Astrocyte of the hippocampus (primary cell): ENCODE results near the gene CFAP58.

Experiments
- DNase-seq: peaks from one replicate; pipeline ENCODE4 v3.0.0; 2011; ENCODE audit warnings: low read depth, low spot score

CFAP58 gene

GRCh38 chr10:104321725-104322415 lies 31.8 kb upstream of the CFAP58 start:
- DNase-seq, result no peak

DNA sequence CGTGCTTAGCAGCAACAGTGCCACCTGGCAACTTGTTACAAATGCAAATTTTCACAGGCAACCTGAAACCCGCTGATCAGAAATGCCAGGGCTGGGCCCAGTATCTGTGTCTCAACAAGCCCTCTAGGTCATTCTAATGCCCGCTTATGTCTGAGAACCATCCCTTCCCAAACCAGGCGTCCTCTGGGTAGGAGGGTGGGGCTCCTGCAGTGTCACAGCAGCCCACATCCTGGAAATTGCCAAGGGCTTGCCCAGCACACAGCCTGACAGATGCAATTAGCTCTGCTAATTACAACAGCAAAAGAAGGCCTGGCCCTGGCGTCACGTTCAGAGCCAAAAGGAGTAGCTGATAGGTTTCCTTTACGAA lies 31.2 kb upstream of the CFAP58 start:
- DNase-seq, result no peak

GRCh38 chr10:104323085-104323484 lies 30.5 kb upstream of the CFAP58 start:
- DNase-seq, result no peak

- no peak for DNase-seq
These were observed 29.9 kb upstream of the CFAP58 start for GRCh38 chr10:104323760-104324201.

- no peak for DNase-seq
These were observed 29.4 kb upstream of the CFAP58 start for GRCh38 chr10:104324221-104324686.

DNA sequence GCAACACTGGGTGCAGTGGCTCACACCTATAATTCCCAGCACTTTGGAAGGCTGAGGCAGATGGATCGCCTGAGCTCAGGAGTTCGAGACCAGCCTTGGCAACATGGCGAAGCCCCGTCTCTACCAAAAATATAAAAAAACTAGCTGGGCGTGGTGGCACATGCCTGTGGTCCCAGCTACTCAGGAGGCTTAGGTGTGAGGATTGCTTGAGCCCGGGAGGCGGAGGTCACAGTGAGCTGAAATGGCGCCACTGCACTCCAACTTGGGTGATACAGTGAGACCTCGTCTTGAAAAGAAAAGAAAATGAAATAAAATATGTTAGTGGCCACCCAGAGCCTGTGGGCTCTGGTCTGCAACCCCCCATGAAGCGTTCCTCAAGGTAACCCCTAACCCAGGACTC lies 28.7 kb upstream of the CFAP58 start:
- DNase-seq, result no peak

DNA sequence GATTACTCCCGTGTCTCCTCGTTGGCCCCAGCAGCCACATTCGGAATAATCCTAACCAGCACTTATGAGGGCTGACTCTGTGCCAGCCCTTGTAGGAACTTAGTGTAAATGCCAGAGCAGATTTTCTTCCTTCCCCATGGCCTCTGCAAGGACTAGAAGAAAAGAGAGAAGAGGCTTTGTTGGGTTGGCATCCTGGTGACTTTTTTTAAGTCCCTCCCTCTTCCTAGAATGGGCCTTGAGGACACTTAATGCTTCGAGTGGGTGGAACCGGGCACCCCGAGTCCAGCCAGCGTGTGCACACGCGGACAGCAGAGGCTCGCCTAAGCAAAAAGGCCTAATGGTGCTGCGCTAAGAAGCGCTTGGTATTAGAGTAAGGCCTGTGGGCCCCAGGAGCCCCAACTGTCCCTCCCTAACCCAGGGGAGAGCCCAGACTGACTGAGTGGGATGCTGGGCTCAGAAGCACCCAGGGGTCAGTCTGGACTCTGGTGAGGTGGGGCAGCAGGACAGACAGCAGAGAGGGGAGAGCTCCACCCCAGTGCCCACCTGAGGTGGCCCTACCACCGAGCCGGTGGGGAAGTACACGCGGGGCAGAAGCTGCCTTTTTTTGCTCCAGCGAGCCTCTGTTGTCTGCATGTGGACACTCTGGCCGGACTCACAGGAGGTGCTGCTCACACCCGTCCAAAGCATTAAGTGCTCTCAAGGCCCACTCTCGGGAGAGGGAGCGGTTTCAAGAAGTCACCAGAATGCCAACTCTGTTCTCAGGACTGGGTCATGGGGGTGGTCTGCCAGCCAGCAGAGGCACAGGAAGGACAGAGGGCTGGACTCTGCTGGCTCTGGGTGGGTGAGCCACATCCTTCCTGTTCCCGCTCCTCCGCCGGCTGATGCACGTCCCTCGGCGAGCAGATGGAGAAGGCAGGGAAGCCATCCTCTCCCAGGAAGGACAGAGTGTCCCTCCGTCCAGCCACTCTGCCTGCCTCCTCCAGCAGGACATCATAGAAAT lies 27.9 kb upstream of the CFAP58 start:
- no peak for DNase-seq

- DNase-seq, result no peak
These were observed 26.5 kb upstream of the CFAP58 start for GRCh38 chr10:104326991-104327610.

- peak; percentile 91 for DNase-seq
These were observed 25.6 kb upstream of the CFAP58 start for GRCh38 chr10:104327745-104328645.

DNA sequence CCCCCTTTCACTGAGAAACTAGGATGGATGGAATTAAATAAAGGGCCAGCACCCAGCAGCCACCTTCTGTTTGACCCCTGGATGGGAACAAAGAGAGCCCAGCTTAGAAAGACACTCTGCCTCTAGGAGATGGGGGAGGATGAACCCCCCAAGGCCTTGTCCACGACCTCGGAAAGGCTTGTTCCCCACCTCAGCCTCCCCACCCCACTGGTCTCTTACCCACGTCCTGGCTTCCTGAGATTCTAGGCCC lies 25.1 kb upstream of the CFAP58 start:
- no peak for DNase-seq

DNA sequence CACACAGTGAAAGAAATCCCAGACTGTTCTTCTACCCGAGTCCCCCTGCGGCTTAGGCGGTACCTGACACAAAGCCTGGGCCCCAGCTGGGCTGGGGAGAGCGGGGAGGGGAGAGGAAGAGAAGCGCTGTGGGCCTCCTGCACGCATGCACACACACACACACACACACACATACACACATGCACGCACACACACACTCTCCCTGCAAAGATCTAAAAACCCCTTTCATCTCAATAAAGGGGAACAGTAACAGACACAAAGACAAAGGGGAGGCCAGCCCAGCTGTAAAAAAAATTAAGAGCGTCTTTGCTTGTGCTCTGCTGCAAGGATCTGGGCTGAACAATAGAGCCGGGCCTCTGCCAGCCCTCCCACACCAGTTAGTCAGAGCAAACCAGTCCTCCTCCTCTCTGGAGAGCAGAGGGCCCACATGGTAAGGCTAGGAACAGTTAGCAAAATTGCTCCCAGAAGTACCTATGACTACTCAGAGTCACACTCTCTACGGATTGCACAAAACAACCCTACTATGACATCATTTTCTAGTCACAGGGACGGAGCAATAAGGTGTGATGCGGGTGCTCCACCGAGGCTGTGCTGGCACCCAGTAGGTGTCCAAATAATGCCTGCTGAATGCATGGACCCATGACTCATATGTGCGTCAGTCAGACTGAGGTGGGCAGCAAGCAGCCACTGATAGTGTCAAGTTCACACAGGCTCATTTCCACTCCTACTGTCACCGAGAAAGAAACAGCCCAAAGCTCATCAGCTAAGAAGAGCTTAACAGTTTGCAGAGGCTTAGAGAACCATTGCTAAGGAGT lies 24.5 kb upstream of the CFAP58 start:
- DNase-seq, result peak; percentile 85

DNA sequence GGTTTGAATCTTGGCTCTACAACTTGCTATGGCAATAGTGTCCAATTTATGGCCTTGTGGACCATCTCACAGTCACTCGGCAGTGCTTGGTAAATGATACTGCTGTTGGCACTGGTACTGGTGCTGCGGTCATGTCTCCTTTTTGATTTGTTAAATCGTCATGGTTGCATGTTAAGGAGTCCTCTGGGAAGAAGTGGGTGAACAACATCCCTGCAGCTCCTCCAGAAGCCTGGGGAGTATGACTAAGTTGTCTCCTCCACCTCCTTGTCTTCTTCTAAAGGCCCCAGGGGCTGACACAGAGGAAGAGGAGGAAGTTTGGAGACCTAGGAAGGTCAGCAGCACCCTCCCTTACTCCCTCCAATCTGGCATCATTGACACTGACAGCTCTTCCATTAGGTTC lies 23.9 kb upstream of the CFAP58 start:
- peak; percentile 69 for DNase-seq

- DNase-seq, result peak; percentile 76
These were observed 23.2 kb upstream of the CFAP58 start for GRCh38 chr10:104330168-104331110.

- DNase-seq, result peak; percentile 72
These were observed 22.3 kb upstream of the CFAP58 start for GRCh38 chr10:104331208-104331838.

DNA sequence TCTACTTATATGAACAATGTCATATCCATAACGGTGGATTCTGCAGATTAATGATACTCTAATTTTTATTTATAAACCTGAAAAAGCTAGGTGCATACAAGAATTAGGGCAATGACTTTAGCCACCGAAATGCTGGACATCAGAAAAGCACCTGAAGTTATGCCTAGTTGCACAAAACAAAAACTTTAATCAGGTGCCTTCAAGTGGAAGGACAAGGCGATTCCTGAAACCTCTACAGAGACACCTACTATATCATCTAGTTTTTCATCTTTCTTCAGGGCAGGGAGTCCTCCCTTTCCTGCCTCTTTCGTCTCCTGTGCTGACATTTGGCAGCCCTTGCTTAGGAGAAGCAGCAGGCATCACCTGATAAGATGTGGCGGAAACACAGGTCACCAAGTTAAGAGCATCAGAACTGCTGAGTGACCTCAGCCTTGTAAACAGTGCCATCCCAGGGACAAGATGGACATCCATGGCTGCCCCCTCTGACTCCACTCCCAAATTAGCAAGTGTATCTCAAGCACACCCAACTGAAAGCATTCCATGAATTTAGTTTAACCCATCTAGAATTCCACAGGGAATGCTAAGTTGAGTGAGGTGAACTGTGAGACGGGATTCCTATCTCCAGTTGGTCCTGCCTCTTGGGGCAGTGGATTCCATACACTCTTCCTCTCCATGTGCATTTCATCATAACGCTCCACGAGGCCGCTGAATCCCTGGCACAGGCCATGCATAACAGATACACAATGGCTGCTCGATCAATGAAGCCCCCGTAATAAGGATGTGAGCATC lies 21.2 kb upstream of the CFAP58 start:
- DNase-seq, result peak; percentile 35

GRCh38 chr10:104333032-104333727 lies 20.5 kb upstream of the CFAP58 start:
- peak; percentile 7 for DNase-seq

DNA sequence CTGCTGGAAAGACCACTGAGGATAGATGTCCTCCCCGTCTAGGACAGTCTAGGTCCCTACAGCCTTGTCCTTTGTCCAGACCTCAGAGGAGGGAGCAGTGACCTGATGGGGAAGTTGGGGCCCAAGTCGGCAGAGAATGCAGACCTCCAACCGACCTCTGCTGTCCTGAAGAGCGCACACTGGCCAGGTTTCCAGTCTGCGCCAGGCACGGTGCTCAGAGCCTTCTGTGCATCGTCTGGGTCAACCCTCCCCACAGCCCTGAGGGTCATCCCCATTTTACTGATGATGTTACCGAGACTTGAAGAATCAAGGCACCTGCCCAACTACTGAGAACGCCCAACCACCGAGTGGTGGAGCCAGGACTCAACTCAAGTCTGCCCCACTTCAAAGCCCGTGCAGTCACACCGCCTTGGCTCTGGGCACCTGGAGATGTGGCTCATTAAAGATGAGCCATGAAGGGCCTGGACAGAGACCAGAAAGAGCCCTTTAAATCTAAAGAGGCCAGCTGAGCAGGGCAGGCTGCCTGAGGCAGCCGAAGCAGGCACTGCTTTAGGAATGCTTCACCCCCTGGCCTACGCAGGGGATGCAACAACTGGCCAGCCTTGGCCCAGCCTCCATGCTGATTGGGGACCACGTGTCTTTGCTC lies 19.8 kb upstream of the CFAP58 start:
- peak; percentile 3 for DNase-seq
